D721Med (cell line): ENCODE results near the gene ZC3H18.

Source experiments
- DNase-seq: peaks from one replicate; pipeline ENCODE4 v3.0.0; 2011; ENCODE audit warnings: low spot score; ENCODE audit not compliant: insufficient read length
- FAIRE-seq: peaks from 2 replicates; lab custom pipeline; 2011; peaks lifted over from hg19 to GRCh38; lab: Jason Lieb, UNC
- CTCF ChIP-seq: IDR thresholded peaks from 2 replicates; pipeline ENCODE4 v1.5.1; 2012; ENCODE audit warnings: mild to moderate bottlenecking, control low read depth; ENCODE audit not compliant: insufficient read depth; ENCODE audit errors: missing control alignments

The ZC3H18 gene

GRCh38 chr16:88558457-88559442 is 11.5 kb upstream of the ZC3H18 start:
- TF ChIP-seq CTCF = peak; percentile 26
- no peak for FAIRE-seq
- DNase-seq = no peak

GRCh38 chr16:88560714-88561484 is 9.3 kb upstream of the ZC3H18 start:
- FAIRE-seq = no peak
- TF ChIP-seq CTCF = no peak

GRCh38 chr16:88561485-88562359 is 8.5 kb upstream of the ZC3H18 start:
- DNase-seq = no peak
- TF ChIP-seq CTCF = peak; percentile 64
- FAIRE-seq = no peak

More at GRCh38 chr16:88560714-88561484, 9.3 kb upstream of the ZC3H18 start:
- no peak for DNase-seq

- DNase-seq = no peak
These were observed 4.0 kb upstream of the ZC3H18 start for GRCh38 chr16:88566158-88566557.

GRCh38 chr16:88568710-88569613 is 1.2 kb upstream of the ZC3H18 start:
- no peak for FAIRE-seq
- TF ChIP-seq CTCF = no peak
- DNase-seq = no peak

More at GRCh38 chr16:88566158-88566557, 4.0 kb upstream of the ZC3H18 start:
- TF ChIP-seq CTCF = no peak
- FAIRE-seq = no peak

GRCh38 chr16:88569614-88569984 is 604 bp upstream of the ZC3H18 start:
- FAIRE-seq = no peak

More at GRCh38 chr16:88569614-88569984, 604 bp upstream of the ZC3H18 start:
- no peak for TF ChIP-seq CTCF
- DNase-seq = no peak
